PC-3 (cell line): ENCODE measurements around the gene SLC2A9. TPM values are rescaled to one million over a fixed set of nuclear protein-coding genes. Genes with fewer than 3 reads are reported as not detected.

Source experiments
- ATAC-seq: fragments of 200-7000 bp; cut with Tn5 transposase; 2 replicates; pipeline ENCODE4 v1.9.1; 2020; ENCODE audit warnings: mild to moderate bottlenecking, moderate library complexity
- BruUV-seq: library from RNA; stranded (reverse); fragments of 400-500 nt; replicated peaks from 2 replicates; lab custom pipeline; 2021; lab: Mats Ljungman, UMichigan
- CTCF ChIA-PET: fragments of 300-600 bp; sonication (Branson Sonifier 250); formaldehyde crosslinking; loops from one replicate; lab custom pipeline; 2022; ENCODE audit warnings: antibody characterized with exemption; lab: Charles Lee
- POLR2A ChIA-PET: fragments of 300-600 bp; sonication (Branson Sonifier 250); formaldehyde crosslinking; loops from one replicate; lab custom pipeline; 2022; ENCODE audit warnings: antibody characterized with exemption; ENCODE audit not compliant: unreplicated experiment; lab: Charles Lee
- DNase-seq: peaks from one replicate; pipeline ENCODE4 v3.0.0-alpha.2; 2015
- H2AFZ ChIP-seq: fragments of 300-600 bp; sonication (generic); 2 replicates; pipeline ENCODE4 v1.6.0; 2016; ENCODE audit warnings: antibody characterized with exemption, low read length
- H3F3A ChIP-seq: fragments of 300-600 bp; sonication (generic); one replicate; pipeline ENCODE4 v1.6.0; 2017; ENCODE audit warnings: antibody characterized with exemption, low read length, control low read depth, mild to moderate bottlenecking; ENCODE audit not compliant: unreplicated experiment
- H3K27ac ChIP-seq: fragments of 300-600 bp; sonication (generic); 2 replicates; pipeline ENCODE4 v1.5.1; 2016; ENCODE audit warnings: mild to moderate bottlenecking, low read length
- H3K27me3 ChIP-seq: fragments of 300-600 bp; sonication (generic); 2 replicates; pipeline ENCODE4 v1.6.1; 2016; ENCODE audit warnings: low read length, mixed read lengths
- H3K36me3 ChIP-seq: fragments of 300-600 bp; sonication (generic); 2 replicates; pipeline ENCODE4 v1.6.1; 2016; ENCODE audit warnings: low read depth, mixed run types, low read length, mixed read lengths
- H3K4me1 ChIP-seq: fragments of 300-600 bp; sonication (generic); 2 replicates; pipeline ENCODE4 v1.5.1; 2016; ENCODE audit warnings: low read length; ENCODE audit not compliant: insufficient read depth
- H3K4me2 ChIP-seq: fragments of 300-600 bp; sonication (generic); 2 replicates; pipeline ENCODE4 v1.6.0; 2016; ENCODE audit warnings: low read length
- H3K4me3 ChIP-seq: fragments of 300-600 bp; sonication (generic); 2 replicates; pipeline ENCODE4 v1.5.1; 2016; ENCODE audit warnings: mild to moderate bottlenecking, low read length, mixed read lengths
- H3K79me2 ChIP-seq: fragments of 300-600 bp; sonication (generic); 2 replicates; pipeline ENCODE4 v1.6.1; 2017; ENCODE audit warnings: low read length, mixed read lengths
- H3K9ac ChIP-seq: fragments of 300-600 bp; sonication (generic); 2 replicates; pipeline ENCODE4 v1.6.0; 2016; ENCODE audit warnings: mild to moderate bottlenecking, low read length
- H3K9me2 ChIP-seq: fragments of 300-600 bp; sonication (generic); replicated peaks from 2 replicates; pipeline ENCODE4 v1.6.1; 2016; ENCODE audit warnings: mixed run types, low read length, mixed read lengths
- H3K9me3 ChIP-seq: fragments of 300-600 bp; sonication (generic); 2 replicates; pipeline ENCODE4 v1.6.1; 2016; ENCODE audit warnings: low read length, mixed read lengths
- H4K20me1 ChIP-seq: fragments of 300-600 bp; sonication (generic); 2 replicates; pipeline ENCODE4 v1.6.1; 2016; ENCODE audit warnings: low read length, mixed read lengths
- CTCF ChIP-seq: fragments of 300-600 bp; sonication (generic); conservative IDR thresholded peaks from 2 replicates; pipeline ENCODE4 v1.5.1; 2017; ENCODE audit warnings: antibody characterized with exemption, low read depth, mild to moderate bottlenecking, low read length
- EZH2 ChIP-seq: fragments of 300-600 bp; sonication (generic); IDR thresholded peaks from one replicate; pipeline ENCODE4 v1.6.1; 2017; ENCODE audit warnings: antibody characterized with exemption, mild to moderate bottlenecking, low read length; ENCODE audit not compliant: unreplicated experiment
- EZH2phosphoT487 ChIP-seq: fragments of 300-600 bp; sonication (generic); IDR thresholded peaks from 2 replicates; pipeline ENCODE4 v1.6.1; 2018; ENCODE audit warnings: mild to moderate bottlenecking, antibody characterized with exemption, low read length, borderline replicate concordance
- intact Hi-C: fragments of 100-400 bp; cut with micrococcal nuclease; formaldehyde crosslinking; loops from 2 replicates; pipeline ENCODE4 v1.9.0; 2023
- total RNA-seq: library from RNA; depleted of rRNA; stranded (reverse); fragments of >200 nt; gene quantifications from 2 replicates; pipeline ENCODE4 v1.2.3, GENCODE V29; 2014

Gene SLC2A9
- total RNA-seq, 1 experiment from 2014 or later: 0.11 TPM

- Histone ChIP-seq H3K36me3 (no peaks in the 10 kb centered on the region), H4K20me1 (no peaks in the 10 kb centered on the region), H3K27me3 (no peaks in the 10 kb centered on the region), H3K9me3 (no peaks in the 10 kb centered on the region), H3K27ac (peak overlapping the region; percentile 70), H3K79me2 (no peaks in the 10 kb centered on the region), H3K4me2 (peak overlapping the region; percentile 86), H2AFZ (peak overlapping the region; percentile 86), H3K4me3 (peak overlapping the region; percentile 64), H3F3A (no peaks in the 10 kb centered on the region), H3K9ac (peak overlapping the region; percentile 74), H3K9me2 (no peaks in the 10 kb centered on the region), H3K4me1 (peaks cover 6% of the 10 kb centered on the region)
- ChIA-PET POLR2A (no interaction called here), CTCF (interaction anchor here (0.6 kb wide), 1 partner anchor 1614 kb away, joined by 3 read pairs; no protein-coding TSS in a partner anchor)
- TSS peak; percentile 63 for BruUV-seq
- ATAC-seq: no peak
- TF ChIP-seq CTCF: no peak
- TF ChIP-seq EZH2phosphoT487: no peak
- TF ChIP-seq EZH2: no peak
- no peak for DNase-seq
- intact Hi-C loops: loop anchor here (1.0 to 10.0 kb wide), 2 partner anchors 44 to 315 kb away; no protein-coding TSS in a partner anchor
These were observed 1.7 kb downstream of the SLC2A9 start for GRCh38 chr4:10019521-10020051.

GRCh38 chr4:10018818-10019461 lies 2.4 kb downstream of the SLC2A9 start:
- TF ChIP-seq EZH2 (no peak), CTCF (peak; percentile 94)
- peak; percentile 88 for DNase-seq
- Histone ChIP-seq H3K9ac (peak overlapping the region; percentile 74), H3K4me2 (peak overlapping the region; percentile 86), H4K20me1 (no peaks in the 10 kb centered on the region), H3K9me2 (no peaks in the 10 kb centered on the region), H3F3A (no peaks in the 10 kb centered on the region), H3K36me3 (no peaks in the 10 kb centered on the region), H3K27ac (peak overlapping the region; percentile 70), H3K4me1 (peaks cover 6% of the 10 kb centered on the region), H3K9me3 (no peaks in the 10 kb centered on the region), H3K4me3 (peak overlapping the region; percentile 64), H3K27me3 (no peaks in the 10 kb centered on the region), H2AFZ (peak overlapping the region; percentile 86), H3K79me2 (no peaks in the 10 kb centered on the region)
- POLR2A ChIA-PET: no interaction called here
- ATAC-seq: peak; percentile 98
- intact Hi-C loops: loop anchor here (1.0 to 10.0 kb wide), 2 partner anchors 44 to 314 kb away; no protein-coding TSS in a partner anchor
- BruUV-seq: no TSS peak
- CTCF ChIA-PET: no interaction called here
